ENCODE data around the gene SEC14L5. TPM values are rescaled to one million over a fixed set of nuclear protein-coding genes. Genes with fewer than 3 reads are reported as not detected.

Gene SEC14L5
- total RNA-seq, 4 donors from 2014 or later = 0.83 to 1.8 (median 1.1) TPM

- Histone ChIP-seq H3K27ac (replicated peaks in 1 of 4) (no peak overlapping the region), H3K9me3 (no peaks in the 10 kb centered on the region), H3K27me3 (peaks cover 0 to 7% (median 0%) of the 10 kb centered on the region in 4 donors), H3K36me3 (no peaks in the 10 kb centered on the region), H3K4me3 (no peak overlapping the region), H3K4me1 (no peaks in the 10 kb centered on the region)
- WGBS = 68% methylated on average over 7 of the region's 7 CpGs
- no peak for DNase-seq (ENCODE audit: extremely low spot score)
- intact Hi-C loops (cut with DNase I) = no loop called here
- TF ChIP-seq POLR2A (IDR thresholded peaks at IDR 0.05; ENCODE audit: low read depth) = no peak
- TF ChIP-seq, protein P1, sequence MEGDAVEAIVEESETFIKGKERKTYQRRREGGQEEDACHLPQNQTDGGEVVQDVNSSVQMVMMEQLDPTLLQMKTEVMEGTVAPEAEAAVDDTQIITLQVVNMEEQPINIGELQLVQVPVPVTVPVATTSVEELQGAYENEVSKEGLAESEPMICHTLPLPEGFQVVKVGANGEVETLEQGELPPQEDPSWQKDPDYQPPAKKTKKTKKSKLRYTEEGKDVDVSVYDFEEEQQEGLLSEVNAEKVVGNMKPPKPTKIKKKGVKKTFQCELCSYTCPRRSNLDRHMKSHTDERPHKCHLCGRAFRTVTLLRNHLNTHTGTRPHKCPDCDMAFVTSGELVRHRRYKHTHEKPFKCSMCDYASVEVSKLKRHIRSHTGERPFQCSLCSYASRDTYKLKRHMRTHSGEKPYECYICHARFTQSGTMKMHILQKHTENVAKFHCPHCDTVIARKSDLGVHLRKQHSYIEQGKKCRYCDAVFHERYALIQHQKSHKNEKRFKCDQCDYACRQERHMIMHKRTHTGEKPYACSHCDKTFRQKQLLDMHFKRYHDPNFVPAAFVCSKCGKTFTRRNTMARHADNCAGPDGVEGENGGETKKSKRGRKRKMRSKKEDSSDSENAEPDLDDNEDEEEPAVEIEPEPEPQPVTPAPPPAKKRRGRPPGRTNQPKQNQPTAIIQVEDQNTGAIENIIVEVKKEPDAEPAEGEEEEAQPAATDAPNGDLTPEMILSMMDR (IDR thresholded peaks at IDR 0.05) = no peak
- TF ChIP-seq EP300 (IDR thresholded peaks at IDR 0.05) = no peak
- no peak for TF ChIP-seq POLR2AphosphoS5 (IDR thresholded peaks at IDR 0.05)
These were observed 106.8 kb downstream of the SEC14L5 start for GRCh38 chr16:5064915-5065314.

DNA sequence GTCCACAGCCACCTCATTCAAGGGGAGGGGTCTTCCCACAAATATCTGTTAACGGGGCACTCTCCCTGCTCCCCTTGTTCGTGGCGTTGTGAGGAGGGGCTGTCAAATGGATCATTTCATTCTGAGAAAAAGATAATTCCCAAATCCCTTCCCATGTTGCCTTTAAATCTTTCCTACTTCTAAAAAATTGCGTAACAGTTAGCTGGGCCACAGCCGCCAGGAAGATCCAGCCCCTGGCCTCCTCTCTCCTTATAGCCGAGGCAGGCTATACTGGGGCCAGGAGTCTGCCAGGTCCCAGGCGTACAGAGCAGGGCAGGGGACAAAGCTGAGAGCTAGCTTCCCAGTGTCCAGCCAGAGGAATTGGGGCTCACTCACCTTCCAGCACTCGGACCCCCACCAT is 107.2 kb downstream of the SEC14L5 start:
- intact Hi-C loops (cut with DNase I) = no loop called here
- no peak for DNase-seq (ENCODE audit: extremely low spot score)
- Histone ChIP-seq H3K27me3 (peaks cover 0 to 3% (median 0%) of the 10 kb centered on the region in 4 donors), H3K36me3 (no peaks in the 10 kb centered on the region), H3K4me3 (no peak overlapping the region), H3K9me3 (no peaks in the 10 kb centered on the region), H3K27ac (replicated peaks in 1 of 4) (no peak overlapping the region), H3K4me1 (no peaks in the 10 kb centered on the region)
- WGBS = 60% methylated on average over 5 of the region's 8 CpGs
- TF ChIP-seq, protein P1 (IDR thresholded peaks at IDR 0.05) = no peak
- no peak for TF ChIP-seq EP300 (IDR thresholded peaks at IDR 0.05)
- TF ChIP-seq POLR2AphosphoS5 (IDR thresholded peaks at IDR 0.05) = no peak

DNA sequence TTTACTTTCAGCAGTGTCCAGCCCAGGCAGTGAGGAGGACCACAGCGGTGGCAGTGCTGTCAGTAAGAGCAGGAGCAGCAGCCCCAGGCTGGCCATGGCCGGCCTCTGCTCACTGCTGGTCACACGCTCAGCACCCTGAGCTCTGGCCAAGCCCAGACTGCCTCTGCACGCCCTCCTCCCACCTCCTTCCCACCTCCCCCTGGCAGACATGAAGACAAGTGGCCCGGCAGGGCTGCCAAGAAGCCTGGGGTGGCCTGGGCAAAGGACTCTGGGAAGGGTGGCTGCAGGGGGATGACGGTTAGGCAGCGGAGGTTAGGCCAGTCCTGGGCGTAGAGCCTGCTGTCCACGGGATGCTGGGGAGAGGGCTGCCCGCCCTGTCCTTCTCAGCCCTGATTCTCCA is 107.7 kb downstream of the SEC14L5 start, which contains the start of gene C16orf89:
Gene C16orf89, minus strand, starts transcription at position 144 of the 400 bp plus-strand sequence. Its CDS starts 48 bp downstream, at position 96.
- TF ChIP-seq EP300 (IDR thresholded peaks at IDR 0.05) = no peak
- TF ChIP-seq, protein P1 (IDR thresholded peaks at IDR 0.05) = no peak
- no peak for TF ChIP-seq POLR2A (IDR thresholded peaks at IDR 0.05; ENCODE audit: low read depth)
- TF ChIP-seq POLR2AphosphoS5 (IDR thresholded peaks at IDR 0.05) = no peak
- H3K4me3 ChIP-seq = no peak within 1 kb of the TSS
- no peaks in the 10 kb centered on the region for H3K36me3 ChIP-seq
- H3K27ac ChIP-seq (replicated peaks in 1 of 4) = no peak within 1 kb of the TSS
- peaks cover 0 to under 1% (median 0%) of the 10 kb centered on the region in 4 donors for H3K4me1 ChIP-seq
- intact Hi-C loops (cut with DNase I) = no loop called here
- no peak for DNase-seq (ENCODE audit: extremely low spot score)
- H3K27me3 ChIP-seq = no peaks in the 10 kb centered on the region
- no peaks in the 10 kb centered on the region for H3K9me3 ChIP-seq
- WGBS = 37% methylated on average over 8 of the region's 10 CpGs

DNA sequence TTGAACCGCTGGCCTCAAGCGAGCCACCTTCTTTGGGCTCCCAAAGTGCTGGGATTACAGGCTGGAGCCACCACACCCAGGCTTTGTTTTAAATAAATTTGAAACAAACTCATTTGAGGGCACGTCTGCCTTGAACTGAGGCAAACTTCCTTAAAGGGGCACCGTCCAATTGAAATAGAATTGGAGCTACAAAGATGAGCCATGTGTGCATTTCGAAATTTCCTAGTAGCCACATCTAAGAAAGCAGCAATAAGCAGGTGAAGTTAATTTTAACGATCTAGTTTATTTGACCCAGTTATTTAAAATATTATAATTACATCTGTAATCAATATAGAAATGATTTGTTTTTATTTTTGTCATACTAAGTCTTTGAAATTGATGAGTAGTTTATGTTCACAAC is 108.4 kb downstream of the SEC14L5 start:
- TF ChIP-seq EP300 (IDR thresholded peaks at IDR 0.05) = no peak
- TF ChIP-seq, protein P1 (IDR thresholded peaks at IDR 0.05) = no peak
- no peak for TF ChIP-seq POLR2AphosphoS5 (IDR thresholded peaks at IDR 0.05)
- TF ChIP-seq POLR2A (IDR thresholded peaks at IDR 0.05; ENCODE audit: low read depth) = no peak
- no peak overlapping the region for H3K4me3 ChIP-seq

More for the DNA sequence above, 108.4 kb downstream of the SEC14L5 start:
- WGBS = 73% methylated on average over 6 of the region's 6 CpGs
- H3K36me3 ChIP-seq = no peaks in the 10 kb centered on the region
- H3K4me1 ChIP-seq = peaks cover 5 to 8% (median 6%) of the 10 kb centered on the region in 4 donors
- no peaks in the 10 kb centered on the region for H3K9me3 ChIP-seq
- no peaks in the 10 kb centered on the region for H3K27me3 ChIP-seq
- intact Hi-C loops (cut with DNase I) = no loop called here
- DNase-seq (ENCODE audit: extremely low spot score) = no peak
- no peak overlapping the region for H3K27ac ChIP-seq (replicated peaks in 1 of 4)

Other genes with a start within 250 kb of the SEC14L5 start
- gene ANKS3, start 224.1 kb upstream of the SEC14L5 start, total RNA-seq = 10 to 100 TPM; 17.0 to 29.0 (median 24.7) TPM
- gene DNAAF8, start 223.8 kb upstream of the SEC14L5 start, total RNA-seq = 1 to 10 TPM in 2 of 4 donors, under 1 TPM in 2; 0.42 to 1.7 (median 0.94) TPM
- 10 to 100 TPM in 2 of 4 donors, 1 to 10 TPM in 2; 7.5 to 19.4 (median 13.9) TPM for gene ZNF500, start 191.2 kb upstream of the SEC14L5 start, total RNA-seq
- 1 to 10 TPM in 1 of 4 donors, not detected in 3; 1.7 TPM for gene SEPTIN12, start 170.0 kb upstream of the SEC14L5 start, total RNA-seq
- gene SMIM22, start 163.0 kb upstream of the SEC14L5 start, total RNA-seq = not detected
- 10 to 100 TPM; 43.2 to 97.2 (median 77.6) TPM for gene ROGDI, start 155.7 kb upstream of the SEC14L5 start, total RNA-seq
- gene GLYR1, start 111.0 kb upstream of the SEC14L5 start, total RNA-seq = 100 to 1,000 TPM in 2 of 4 donors, 10 to 100 TPM in 2; 81.8 to 111 (median 98.8) TPM
- 10 to 100 TPM; 21.0 to 48.2 (median 41.1) TPM for gene UBN1, start 110.8 kb upstream of the SEC14L5 start, total RNA-seq
- 10 to 100 TPM; 36.3 to 78.4 (median 57.4) TPM for gene PPL, start 21.2 kb upstream of the SEC14L5 start, total RNA-seq
- 10 to 100 TPM; 15.4 to 24.1 (median 21.1) TPM for gene NAGPA, start 75.6 kb downstream of the SEC14L5 start, total RNA-seq
- 1 to 10 TPM; 1.5 to 2.1 (median 1.9) TPM for gene C16orf89, start 107.6 kb downstream of the SEC14L5 start, total RNA-seq
- 10 to 100 TPM; 10.4 to 15.9 (median 12.2) TPM for gene ALG1, start 113.5 kb downstream of the SEC14L5 start, total RNA-seq
- gene EEF2KMT, start 139.5 kb downstream of the SEC14L5 start, total RNA-seq = 10 to 100 TPM in 3 of 4 donors, 1 to 10 TPM in 1; 10.0 to 15.6 (median 13.7) TPM

Data from esophagus muscularis mucosa (tissue), 4 donors.